Measurements from ENCODE around the gene DPYSL4.

GRCh38 chr10:132238371-132239125 lies 51.8 kb downstream of the DPYSL4 start:
- TF ChIP-seq EZH2 (IDR thresholded peaks at IDR 0.05; ENCODE audit: insufficient read depth, poor library complexity, severe bottlenecking) (no peak), EZH2phosphoT487 (IDR thresholded peaks at IDR 0.05; ENCODE audit: insufficient read depth, low read depth) (no peak)

All from GM23248 (cell line).